ENCODE data around the gene PNPLA7. TPM values are rescaled to one million over a fixed set of nuclear protein-coding genes. Genes with fewer than 3 reads are reported as not detected.
A peak's percentile ranks its signal among the peaks of the same experiment; 100 is the strongest.
"Not testable (repeated sequence)": the region's sequence is repeated elsewhere in the genome, so short reads cannot be mapped to it uniquely, and the experiment has no call there.

Gene PNPLA7
- total RNA-seq, 1 experiment from 2014 or later = 0.17 TPM

- no peak for DNase-seq (ENCODE audit: low read depth)
These were observed 97.2 kb downstream of the PNPLA7 start for GRCh38 chr9:137452761-137453642.

- no peak for DNase-seq (ENCODE audit: low read depth)
These were observed 98.0 kb downstream of the PNPLA7 start for GRCh38 chr9:137452006-137452760.

- DNase-seq (ENCODE audit: low read depth) = not testable (repeated sequence)
These were observed 98.8 kb downstream of the PNPLA7 start for GRCh38 chr9:137451264-137452005.

- not testable (repeated sequence) for DNase-seq (ENCODE audit: low read depth)
These were observed 99.5 kb downstream of the PNPLA7 start for GRCh38 chr9:137450539-137451222.

- no peak for DNase-seq (ENCODE audit: low read depth)
These were observed 100.2 kb downstream of the PNPLA7 start for GRCh38 chr9:137449931-137450538.

- DNase-seq (ENCODE audit: low read depth) = no peak
These were observed 100.9 kb downstream of the PNPLA7 start for GRCh38 chr9:137449081-137449844.

- no peak for DNase-seq (ENCODE audit: low read depth)
These were observed 101.6 kb downstream of the PNPLA7 start for GRCh38 chr9:137448602-137448962.

GRCh38 chr9:137447722-137448601 lies 102.2 kb downstream of the PNPLA7 start:
- no peak for DNase-seq (ENCODE audit: low read depth)

- no peak for DNase-seq (ENCODE audit: low read depth)
These were observed 103.2 kb downstream of the PNPLA7 start for GRCh38 chr9:137446851-137447471.

- no peak for DNase-seq (ENCODE audit: low read depth)
These were observed 104.2 kb downstream of the PNPLA7 start for GRCh38 chr9:137445930-137446431.

GRCh38 chr9:137445275-137445807 lies 104.9 kb downstream of the PNPLA7 start:
- peak; percentile 82 for DNase-seq (ENCODE audit: low read depth)

GRCh38 chr9:137444106-137444790 lies 106.0 kb downstream of the PNPLA7 start:
- DNase-seq (ENCODE audit: low read depth) = no peak

GRCh38 chr9:137441935-137442321 lies 108.3 kb downstream of the PNPLA7 start:
- DNase-seq (ENCODE audit: low read depth) = no peak

GRCh38 chr9:137441289-137441934 lies 108.8 kb downstream of the PNPLA7 start, which contains the start of gene ENTPD8:
TSS of gene ENTPD8 (minus strand) at chr9:137441357. CDS start at chr9:137438285, 3,072 bp downstream.
- no peak for DNase-seq (ENCODE audit: low read depth)

GRCh38 chr9:137439158-137439714 lies 111.0 kb downstream of the PNPLA7 start:
- no peak for DNase-seq (ENCODE audit: low read depth)

GRCh38 chr9:137438591-137439157 lies 111.5 kb downstream of the PNPLA7 start:
- no peak for DNase-seq (ENCODE audit: low read depth)
